ENCODE measurements around the gene NBEA. TPM values are rescaled to one million over a fixed set of nuclear protein-coding genes. Genes with fewer than 3 reads are reported as not detected.

The NBEA gene
- total RNA-seq, 1 experiment from 2014 or later = 3.3 TPM

DNA sequence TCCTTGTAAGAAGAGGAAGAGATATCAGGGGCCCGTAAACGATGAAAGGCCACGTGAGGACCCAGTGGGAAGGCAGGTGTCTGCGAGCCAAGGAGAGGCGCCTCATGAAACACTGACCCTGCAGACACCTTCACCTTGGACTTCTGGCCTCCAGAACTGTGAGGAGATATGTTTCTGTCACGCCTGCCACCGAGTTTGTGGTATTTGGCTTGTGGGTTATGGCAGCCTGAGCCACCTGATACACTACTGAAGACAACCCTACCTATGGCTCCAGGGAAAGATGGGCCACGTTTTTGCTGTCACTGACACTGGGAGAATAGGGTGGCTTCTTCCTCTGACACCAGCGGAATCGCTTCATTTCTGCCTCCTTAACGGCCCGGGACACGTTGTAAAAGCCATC lies 752.0 kb downstream of the NBEA start:
- POLR2A ChIA-PET = no interaction called here
- no peak overlapping the region for H3K4me3 Mint-ChIP-seq (ENCODE audit: unreplicated experiment)
- no peak for TF ChIP-seq CTCF (IDR thresholded peaks at IDR 0.05; ENCODE audit: unreplicated experiment)
- no peak for DNase-seq (ENCODE audit: unreplicated experiment)
- no peaks in the 10 kb centered on the region for H3K9me3 Mint-ChIP-seq (ENCODE audit: unreplicated experiment)
- intact Hi-C loops (cut with micrococcal nuclease) = no loop called here
- no peaks in the 10 kb centered on the region for H3K4me1 Mint-ChIP-seq (ENCODE audit: insufficient read depth, unreplicated experiment)
- CTCF ChIA-PET = interaction anchor here (0.6 kb wide), 1 partner anchor 56 kb away, joined by 3 read pairs; no protein-coding TSS in a partner anchor
- no peaks in the 10 kb centered on the region for H3K27me3 Mint-ChIP-seq (ENCODE audit: insufficient read depth, unreplicated experiment)
- H3K36me3 Mint-ChIP-seq (ENCODE audit: insufficient read depth, unreplicated experiment) = no peaks in the 10 kb centered on the region
- H3K27ac Mint-ChIP-seq (ENCODE audit: low read depth, unreplicated experiment) = no peak overlapping the region
- no TSS peak for BruUV-seq (replicated peaks)

- intact Hi-C loops (cut with micrococcal nuclease) = no loop called here
- no peak overlapping the region for H3K4me3 Mint-ChIP-seq (ENCODE audit: unreplicated experiment)
- H3K27me3 Mint-ChIP-seq (ENCODE audit: insufficient read depth, unreplicated experiment) = no peaks in the 10 kb centered on the region
- H3K9me3 Mint-ChIP-seq (ENCODE audit: unreplicated experiment) = no peaks in the 10 kb centered on the region
- no TSS peak for BruUV-seq (replicated peaks)
- TF ChIP-seq CTCF (IDR thresholded peaks at IDR 0.05; ENCODE audit: unreplicated experiment) = no peak
- CTCF ChIA-PET = interaction anchor here (0.6 kb wide), 1 partner anchor 19 kb away, joined by 4 read pairs; no protein-coding TSS in a partner anchor
- POLR2A ChIA-PET = no interaction called here
- no peak for DNase-seq (ENCODE audit: unreplicated experiment)
- no peaks in the 10 kb centered on the region for H3K4me1 Mint-ChIP-seq (ENCODE audit: insufficient read depth, unreplicated experiment)
- H3K36me3 Mint-ChIP-seq (ENCODE audit: insufficient read depth, unreplicated experiment) = no peaks in the 10 kb centered on the region
- H3K27ac Mint-ChIP-seq (ENCODE audit: low read depth, unreplicated experiment) = no peak overlapping the region
Measured at GRCh38 chr13:35694549-35695447, 752.7 kb downstream of the NBEA start.

- no peak overlapping the region for H3K27ac Mint-ChIP-seq (ENCODE audit: low read depth, unreplicated experiment)
- CTCF ChIA-PET = interaction anchor here (0.6 kb wide), 1 partner anchor 18 kb away, joined by 4 read pairs; no protein-coding TSS in a partner anchor
- DNase-seq (ENCODE audit: unreplicated experiment) = no peak
- POLR2A ChIA-PET = no interaction called here
- H3K27me3 Mint-ChIP-seq (ENCODE audit: insufficient read depth, unreplicated experiment) = no peaks in the 10 kb centered on the region
- H3K4me3 Mint-ChIP-seq (ENCODE audit: unreplicated experiment) = no peak overlapping the region
- intact Hi-C loops (cut with micrococcal nuclease) = no loop called here
- no peaks in the 10 kb centered on the region for H3K9me3 Mint-ChIP-seq (ENCODE audit: unreplicated experiment)
- H3K4me1 Mint-ChIP-seq (ENCODE audit: insufficient read depth, unreplicated experiment) = no peaks in the 10 kb centered on the region
- TF ChIP-seq CTCF (IDR thresholded peaks at IDR 0.05; ENCODE audit: unreplicated experiment) = no peak
- no peaks in the 10 kb centered on the region for H3K36me3 Mint-ChIP-seq (ENCODE audit: insufficient read depth, unreplicated experiment)
- BruUV-seq (replicated peaks) = no TSS peak
Measured at GRCh38 chr13:35695448-35695770, 753.3 kb downstream of the NBEA start.

- no TSS peak for BruUV-seq (replicated peaks)
- ChIA-PET CTCF (interaction anchor here (1.0 kb wide), 1 partner anchor 121 kb away, joined by 4 read pairs; no protein-coding TSS in a partner anchor), POLR2A (no interaction called here)
- DNase-seq (ENCODE audit: unreplicated experiment) = no peak
- no peaks in the 10 kb centered on the region for H3K4me1 Mint-ChIP-seq (ENCODE audit: insufficient read depth, unreplicated experiment)
- no peaks in the 10 kb centered on the region for H3K36me3 Mint-ChIP-seq (ENCODE audit: insufficient read depth, unreplicated experiment)
- peaks cover 8% of the 10 kb centered on the region for H3K9me3 Mint-ChIP-seq (ENCODE audit: unreplicated experiment)
- intact Hi-C loops (cut with micrococcal nuclease) = no loop called here
- H3K4me3 Mint-ChIP-seq (ENCODE audit: unreplicated experiment) = no peak overlapping the region
- no peaks in the 10 kb centered on the region for H3K27me3 Mint-ChIP-seq (ENCODE audit: insufficient read depth, unreplicated experiment)
- H3K27ac Mint-ChIP-seq (ENCODE audit: low read depth, unreplicated experiment) = no peak overlapping the region
- TF ChIP-seq CTCF (IDR thresholded peaks at IDR 0.05; ENCODE audit: unreplicated experiment) = no peak
Measured at GRCh38 chr13:35697186-35697730, 755.2 kb downstream of the NBEA start.

Data from MCF 10A (cell line).